HG03280 (cell line): ENCODE results near the gene FLACC1.
A peak's percentile ranks its signal among the peaks of the same experiment; 100 is the strongest.
"Not testable (repeated sequence)": the region's sequence is repeated elsewhere in the genome, so short reads cannot be mapped to it uniquely, and the experiment has no call there.

ENCODE experiments used
- ATAC-seq: cut with Tn5 transposase; IDR thresholded peaks from one replicate; pipeline ENCODE4 v1.9.1; 2021; ENCODE audit warnings: mild to moderate bottlenecking, moderate library complexity; ENCODE audit not compliant: unreplicated experiment

Gene FLACC1

GRCh38 chr2:201357221-201357620, at the start of gene FLACC1:
Gene FLACC1, minus strand, starts transcription at chr2:201357345. Its CDS starts 5,941 bp downstream, at chr2:201351404.
- ATAC-seq: no peak

DNA sequence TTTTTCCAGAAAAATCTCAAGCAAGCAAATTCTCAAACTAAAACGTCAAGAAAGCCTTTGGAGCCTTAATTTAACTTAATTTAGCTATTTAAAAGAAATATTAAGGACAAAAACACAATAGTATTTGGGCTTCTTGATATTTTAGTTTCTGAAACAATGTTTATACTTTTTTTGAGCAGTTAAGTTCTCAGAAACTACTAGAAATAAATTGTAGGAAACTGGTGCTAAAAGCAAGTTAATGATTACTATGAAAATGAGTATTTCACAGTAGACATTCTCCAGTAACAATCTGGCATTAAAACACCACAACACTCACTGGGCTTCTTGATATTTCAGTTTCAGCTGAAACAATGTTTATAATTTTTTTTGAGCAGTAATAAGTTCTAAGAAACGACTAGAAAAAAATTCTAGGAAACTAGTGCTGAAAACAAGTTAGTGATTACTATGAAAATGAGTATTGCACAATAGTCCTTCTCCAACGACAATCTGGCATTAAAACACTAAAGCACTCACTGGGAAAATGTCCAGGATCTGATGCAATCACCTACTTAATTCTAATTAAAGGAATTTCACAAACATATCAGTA, 49.0 kb upstream of the FLACC1 start:
- no peak for ATAC-seq

DNA sequence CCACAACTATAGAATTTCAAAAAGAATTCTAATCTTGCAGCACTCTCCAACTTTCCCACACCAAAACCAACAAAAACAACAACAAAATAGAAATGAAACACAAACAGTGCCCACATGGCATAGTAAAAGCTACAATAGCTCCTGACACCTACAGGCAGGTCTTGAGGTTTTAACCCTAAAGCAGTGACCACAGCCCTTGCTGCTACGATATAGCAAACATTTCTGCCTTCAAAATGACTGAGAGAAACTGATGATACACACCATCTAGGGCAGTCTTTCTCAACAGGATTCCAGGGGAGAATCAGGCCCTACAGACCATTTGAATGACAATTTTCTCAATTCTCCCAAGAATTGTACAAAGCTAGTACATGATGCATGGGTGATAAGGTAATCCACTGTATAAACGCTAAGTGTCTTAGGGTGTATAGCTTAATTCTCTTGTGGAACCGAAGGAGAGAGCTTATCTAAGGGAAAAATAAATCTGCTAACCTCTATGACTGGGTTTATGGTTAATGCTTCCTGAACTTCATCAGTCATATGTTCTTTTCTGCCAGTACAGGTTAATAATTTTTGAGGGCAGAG, 47.6 kb upstream of the FLACC1 start:
- ATAC-seq: no peak

- ATAC-seq: no peak
Observed at GRCh38 chr2:201403880-201404279, 46.7 kb upstream of the FLACC1 start.

DNA sequence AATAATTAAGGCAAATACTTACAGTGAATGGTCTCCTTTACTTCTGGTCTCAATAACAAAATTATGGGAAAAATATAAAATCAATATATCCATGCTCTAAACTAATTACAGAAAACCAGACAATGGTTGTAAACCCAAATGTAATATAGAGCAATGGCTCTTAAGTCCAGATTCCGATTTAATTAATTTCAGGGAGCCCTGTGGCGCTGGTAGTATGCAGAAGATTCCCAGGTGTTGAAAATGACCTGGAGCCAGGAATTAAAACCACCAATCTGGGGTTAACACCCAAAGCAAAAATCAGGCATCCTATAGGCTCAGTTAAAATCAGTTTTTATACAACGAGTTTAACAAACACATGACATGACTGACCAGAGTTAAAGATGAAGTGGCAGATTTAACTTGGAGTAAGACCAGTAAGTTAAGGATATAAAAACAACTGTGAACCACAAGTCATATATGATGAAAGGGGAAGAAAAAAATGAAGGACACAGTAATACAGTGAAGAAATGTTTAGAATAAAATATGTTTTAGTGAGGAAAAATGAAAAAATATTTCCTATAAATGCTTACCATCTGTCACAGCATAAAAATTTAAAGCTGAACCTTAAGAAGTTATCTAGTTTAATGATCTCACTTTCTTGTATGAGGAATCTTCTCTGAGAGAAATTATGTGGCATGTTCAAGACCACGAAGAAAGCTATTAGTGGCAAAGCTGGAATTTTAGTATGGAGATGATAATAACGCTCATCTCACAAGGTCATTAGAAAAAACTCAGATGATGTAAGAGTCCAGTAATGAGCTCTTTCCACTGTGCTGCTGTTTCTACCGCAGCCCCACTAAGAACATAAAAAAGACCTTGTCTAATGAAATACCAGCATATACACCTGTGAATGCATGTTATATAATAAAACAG, 45.8 kb upstream of the FLACC1 start:
- ATAC-seq: no peak

DNA sequence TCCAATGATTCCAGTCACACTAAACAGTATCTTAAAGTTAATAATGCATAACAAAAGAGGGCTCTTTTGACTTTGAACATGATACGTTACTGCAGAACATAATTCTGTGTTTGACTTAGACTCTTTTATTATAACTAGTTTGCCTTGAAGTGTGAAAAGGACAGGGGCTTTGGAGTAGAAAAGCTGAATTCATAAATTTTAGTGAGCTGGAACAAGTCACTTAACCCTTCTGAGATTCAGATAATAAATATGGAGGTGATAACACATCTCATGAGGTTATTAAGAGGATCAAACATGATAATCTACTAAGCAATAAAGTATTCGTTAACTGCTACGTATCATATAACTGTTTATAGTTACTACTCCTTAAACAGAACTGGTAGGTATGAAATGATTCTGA, 44.7 kb upstream of the FLACC1 start:
- no peak for ATAC-seq

DNA sequence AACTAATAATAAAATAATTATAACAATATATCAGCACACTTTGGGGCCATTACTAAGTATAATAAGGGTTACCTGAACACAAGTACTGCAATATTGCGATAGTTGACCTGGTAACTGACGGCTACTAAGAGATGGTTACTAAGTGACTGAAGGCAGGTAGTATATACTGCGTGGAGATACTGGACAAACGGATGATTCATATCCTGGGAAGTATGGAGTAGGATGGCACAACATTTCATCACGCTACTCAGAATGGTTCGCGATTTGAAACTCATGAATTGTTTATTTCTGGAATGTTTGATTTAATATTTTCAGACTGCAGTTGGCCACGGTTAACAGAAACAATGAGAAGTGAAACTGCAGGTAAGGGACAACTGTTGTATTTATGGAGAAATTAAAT, 39.5 kb upstream of the FLACC1 start:
- ATAC-seq: no peak

- no peak for ATAC-seq
Observed at GRCh38 chr2:201383136-201383535, 26.0 kb upstream of the FLACC1 start.

DNA sequence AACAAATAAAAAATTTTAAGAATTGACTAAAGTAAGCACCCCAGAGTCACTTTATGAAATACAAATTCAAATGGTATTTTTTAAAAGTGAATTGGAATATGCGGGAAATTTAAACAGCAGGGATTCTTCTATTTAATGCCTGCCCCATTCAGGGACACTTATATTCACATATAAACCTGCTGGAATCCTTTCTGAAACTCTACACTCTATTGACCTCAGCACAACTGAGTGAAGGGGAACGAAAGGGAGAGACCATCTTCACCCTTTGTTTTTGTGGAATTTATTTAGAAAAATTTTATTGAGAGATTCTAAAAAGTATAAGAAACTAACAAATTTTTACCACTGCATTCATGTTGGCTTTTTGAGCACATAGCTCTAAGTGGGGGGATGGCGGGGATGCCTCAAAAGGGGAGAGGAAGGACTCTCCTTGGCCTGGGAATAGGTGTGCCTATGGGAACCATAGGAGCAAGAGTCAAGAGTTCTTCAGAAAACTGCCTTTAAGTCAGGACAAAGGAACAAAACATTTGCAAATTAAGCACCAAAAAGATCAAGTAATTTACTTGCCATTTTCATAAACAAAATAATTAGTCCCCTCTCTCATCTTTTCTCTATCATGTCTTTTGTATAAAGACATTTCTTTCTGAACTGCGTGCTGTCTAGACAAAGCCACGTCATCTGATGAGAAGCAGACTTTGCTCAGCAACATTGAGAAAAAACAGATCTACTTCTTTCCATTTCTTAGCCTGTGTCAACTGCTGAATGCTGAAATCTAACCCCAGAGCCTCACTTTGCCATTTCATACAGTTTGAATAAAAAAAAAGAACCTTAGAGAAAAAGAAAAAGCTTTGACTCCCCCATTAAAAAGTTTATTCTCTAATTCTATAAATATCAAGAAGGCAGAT, 21.6 kb upstream of the FLACC1 start:
- no peak for ATAC-seq

DNA sequence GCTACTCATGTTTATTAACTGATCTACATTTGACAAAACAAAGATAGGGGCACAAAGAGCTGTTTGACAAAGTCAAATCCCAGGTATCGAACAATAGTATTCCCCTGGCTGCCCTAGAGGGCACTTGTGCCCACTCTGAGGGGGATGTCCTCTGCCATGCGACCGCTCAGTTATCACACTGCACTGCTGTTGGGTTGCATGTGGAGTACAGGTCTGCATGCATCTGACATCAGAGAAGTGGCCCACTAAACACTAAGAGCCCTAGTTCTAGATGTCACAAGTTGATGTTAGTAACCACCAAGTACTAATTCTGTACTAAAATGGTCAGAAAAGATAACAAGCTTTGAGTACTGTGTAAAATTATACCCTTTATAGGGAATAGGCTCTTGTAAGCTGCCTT, 20.1 kb upstream of the FLACC1 start:
- ATAC-seq: no peak

- no peak for ATAC-seq
Observed at GRCh38 chr2:201369775-201370174, 12.6 kb upstream of the FLACC1 start.

DNA sequence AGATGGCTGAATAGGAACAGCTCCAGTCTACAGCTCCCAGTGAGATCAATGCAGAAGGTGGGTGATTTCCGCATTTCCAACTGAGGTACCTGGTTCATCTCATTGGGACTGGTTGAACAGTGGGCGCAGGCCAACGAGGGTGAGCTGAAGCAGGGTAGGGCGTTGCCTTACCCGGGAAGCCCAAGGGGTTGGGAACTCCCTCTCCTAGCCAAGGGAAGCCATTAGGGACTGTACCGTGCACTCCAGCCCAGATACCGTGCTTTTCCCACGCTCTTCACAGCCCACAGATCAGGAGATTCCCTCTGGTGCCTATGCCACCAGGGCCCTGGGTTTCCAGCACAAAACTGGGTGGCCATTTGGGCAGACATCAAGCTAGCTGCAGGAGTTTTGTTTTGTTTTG, 12.2 kb upstream of the FLACC1 start:
- ATAC-seq: not testable (repeated sequence)

- ATAC-seq: no peak
Observed at GRCh38 chr2:201366146-201366545, 9.0 kb upstream of the FLACC1 start.

DNA sequence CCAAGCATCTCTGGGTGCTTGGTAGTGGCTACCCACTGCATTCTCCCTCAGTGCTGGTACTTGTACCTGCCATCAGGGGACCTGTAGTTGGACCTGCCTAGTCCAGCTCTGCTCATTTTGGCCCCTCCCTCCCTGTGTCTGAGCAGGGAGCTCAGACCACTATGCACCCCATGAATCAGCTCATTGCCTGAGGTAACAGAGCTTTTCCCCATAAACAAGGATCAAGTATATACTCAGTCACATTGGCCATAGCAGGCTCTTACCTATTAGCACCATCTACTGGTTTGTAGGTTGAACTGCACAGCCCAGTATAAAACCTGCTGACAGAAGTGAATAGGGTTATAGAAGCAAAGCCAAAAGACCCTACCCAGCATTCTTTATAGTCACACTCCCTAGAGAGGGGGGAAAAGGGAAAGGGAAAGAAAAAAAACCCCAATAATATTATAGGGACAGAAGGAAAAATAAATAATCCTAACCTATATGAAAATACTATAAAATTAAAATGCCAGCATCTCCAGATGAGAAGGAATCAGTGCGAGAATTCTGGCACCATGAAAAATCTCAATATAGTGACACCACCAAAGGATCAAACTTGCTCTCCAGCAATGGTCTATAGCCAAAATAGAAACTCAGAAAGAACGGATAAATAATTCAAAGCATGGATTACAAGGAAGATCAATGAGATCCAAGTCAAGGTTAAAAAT, 6.9 kb upstream of the FLACC1 start:
- peak; percentile 59 for ATAC-seq

- ATAC-seq: no peak
Observed at GRCh38 chr2:201362396-201362795, 5.3 kb upstream of the FLACC1 start.

- ATAC-seq: no peak
Observed at GRCh38 chr2:201361078-201361733, 4.1 kb upstream of the FLACC1 start.

DNA sequence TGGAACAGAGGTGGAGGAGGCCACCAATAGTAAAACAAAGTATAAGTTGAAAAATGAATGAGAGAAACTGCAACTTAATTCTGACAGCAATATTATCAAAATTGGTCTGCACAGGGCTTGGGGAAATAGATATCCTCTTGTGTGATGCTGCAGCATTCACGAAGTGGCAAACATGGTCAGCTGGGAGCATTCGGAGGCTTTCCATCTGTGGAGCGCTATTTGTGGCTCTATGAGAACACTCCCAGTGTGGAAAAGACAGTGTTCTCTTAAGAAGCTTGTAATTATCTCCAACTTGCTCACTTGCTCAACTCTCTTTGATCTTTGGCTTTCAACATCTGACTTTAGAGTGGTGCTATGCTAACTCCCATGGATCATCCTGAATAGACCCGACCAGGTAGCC, 3.1 kb upstream of the FLACC1 start:
- ATAC-seq: no peak

DNA sequence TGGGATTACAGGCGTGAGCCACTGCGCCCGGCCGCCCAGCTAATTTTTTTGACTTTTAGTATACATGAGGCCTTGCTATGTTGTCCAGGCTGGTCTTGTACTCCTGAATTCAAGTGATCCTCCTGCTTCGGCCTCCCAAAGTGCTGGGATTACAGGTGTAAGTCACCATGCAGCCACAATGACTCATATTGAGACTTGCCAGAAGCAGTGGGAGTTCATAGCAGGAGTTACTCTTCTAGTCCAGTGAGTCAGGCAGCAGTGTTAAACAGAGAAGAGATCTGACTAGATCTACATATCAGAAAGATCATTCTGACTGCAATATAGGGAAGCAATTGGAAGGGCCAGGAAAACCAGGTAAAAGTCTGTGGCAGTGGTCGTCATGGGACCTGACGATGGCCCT, 1.5 kb upstream of the FLACC1 start:
- no peak for ATAC-seq

DNA sequence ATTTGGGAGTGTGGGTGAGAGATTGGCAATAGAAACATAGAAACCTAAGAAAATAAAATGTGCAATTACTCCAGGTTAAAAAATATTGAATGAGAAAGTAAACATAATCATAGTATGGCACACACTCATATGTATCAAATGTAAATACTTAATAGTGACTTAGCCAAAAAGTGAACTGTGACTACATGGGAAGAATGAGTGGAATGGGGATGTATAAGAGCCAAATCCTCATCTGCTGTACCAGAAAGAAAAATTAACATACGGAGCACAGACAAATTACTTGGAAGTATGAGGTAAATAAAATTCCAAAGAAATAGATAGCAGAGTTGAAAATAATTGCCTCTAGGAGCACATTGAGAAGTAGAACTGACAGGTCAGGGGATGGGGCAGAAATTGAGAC, 4.0 kb downstream of the FLACC1 start:
- no peak for ATAC-seq

DNA sequence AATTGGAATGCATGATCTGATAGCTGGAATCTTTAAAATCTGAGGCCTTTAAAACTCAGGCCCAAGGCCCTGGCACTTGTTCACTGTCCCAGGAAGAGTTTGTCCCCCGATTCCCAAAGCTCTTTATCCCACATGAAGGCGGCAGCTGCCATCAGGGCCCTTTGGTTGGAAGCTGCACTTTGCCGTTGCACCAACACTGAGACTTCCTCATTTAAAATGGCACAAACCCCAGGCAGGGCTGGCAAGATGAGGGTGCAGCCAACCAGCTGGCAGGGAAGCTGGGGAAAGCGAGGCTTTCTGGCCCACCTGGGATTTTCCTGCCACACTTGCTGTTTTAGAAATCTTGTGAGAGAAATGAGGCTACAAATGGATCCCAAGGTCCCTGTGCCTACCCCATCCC, 6.3 kb downstream of the FLACC1 start:
- no peak for ATAC-seq
